HG03196 (cell line): ENCODE results near the gene TMEM100.

Source experiments
- ATAC-seq: cut with Tn5 transposase; IDR thresholded peaks from one replicate; pipeline ENCODE4 v1.9.1; 2021; ENCODE audit not compliant: unreplicated experiment

Gene TMEM100

DNA sequence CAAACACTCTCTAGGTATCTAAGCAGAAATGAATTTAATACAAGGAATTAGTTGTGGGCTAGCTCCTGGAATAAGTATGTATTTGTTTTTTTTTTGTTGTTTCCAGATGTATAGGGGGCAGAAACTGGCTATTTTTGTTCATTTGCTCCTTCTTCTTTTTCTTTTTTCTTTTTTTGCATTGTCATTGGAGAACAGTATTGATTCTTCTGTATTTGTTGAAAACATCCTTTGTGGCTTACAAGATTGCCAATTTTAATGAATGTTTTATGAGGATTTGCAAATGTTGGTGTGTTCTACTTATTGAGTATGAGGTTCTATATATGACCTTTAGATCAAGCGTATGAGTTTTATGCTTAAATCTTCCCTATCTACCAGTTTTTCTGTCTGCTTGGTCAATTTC lies 22.6 kb upstream of the TMEM100 start:
- ATAC-seq, result no peak

DNA sequence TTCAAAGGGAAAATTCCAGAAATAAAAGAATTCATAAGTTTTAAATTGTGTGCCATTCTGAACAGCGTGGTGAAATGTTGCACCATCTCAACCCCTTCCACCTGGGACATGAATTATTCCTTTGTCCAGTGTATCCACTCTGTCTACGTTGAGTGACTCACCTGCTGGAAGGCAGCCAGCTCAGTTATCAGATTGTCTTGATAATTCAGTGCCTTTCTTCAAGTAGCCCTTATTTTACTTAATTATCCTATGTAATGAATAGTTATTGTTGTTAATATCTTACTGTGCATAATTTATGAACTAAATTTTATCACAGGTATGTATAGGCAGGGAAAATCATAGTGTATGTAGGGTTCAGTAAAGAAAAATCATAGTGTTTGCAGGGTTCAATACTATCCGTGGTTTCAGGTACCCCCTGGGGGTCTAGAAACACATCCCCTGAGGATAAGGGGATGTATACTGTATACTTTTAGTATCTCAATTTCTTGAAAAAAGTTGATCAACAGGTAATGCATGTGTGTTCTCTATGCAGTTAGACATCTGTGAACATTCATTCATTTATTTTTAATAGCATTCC lies 20.5 kb upstream of the TMEM100 start:
- peak; percentile 29 for ATAC-seq

DNA sequence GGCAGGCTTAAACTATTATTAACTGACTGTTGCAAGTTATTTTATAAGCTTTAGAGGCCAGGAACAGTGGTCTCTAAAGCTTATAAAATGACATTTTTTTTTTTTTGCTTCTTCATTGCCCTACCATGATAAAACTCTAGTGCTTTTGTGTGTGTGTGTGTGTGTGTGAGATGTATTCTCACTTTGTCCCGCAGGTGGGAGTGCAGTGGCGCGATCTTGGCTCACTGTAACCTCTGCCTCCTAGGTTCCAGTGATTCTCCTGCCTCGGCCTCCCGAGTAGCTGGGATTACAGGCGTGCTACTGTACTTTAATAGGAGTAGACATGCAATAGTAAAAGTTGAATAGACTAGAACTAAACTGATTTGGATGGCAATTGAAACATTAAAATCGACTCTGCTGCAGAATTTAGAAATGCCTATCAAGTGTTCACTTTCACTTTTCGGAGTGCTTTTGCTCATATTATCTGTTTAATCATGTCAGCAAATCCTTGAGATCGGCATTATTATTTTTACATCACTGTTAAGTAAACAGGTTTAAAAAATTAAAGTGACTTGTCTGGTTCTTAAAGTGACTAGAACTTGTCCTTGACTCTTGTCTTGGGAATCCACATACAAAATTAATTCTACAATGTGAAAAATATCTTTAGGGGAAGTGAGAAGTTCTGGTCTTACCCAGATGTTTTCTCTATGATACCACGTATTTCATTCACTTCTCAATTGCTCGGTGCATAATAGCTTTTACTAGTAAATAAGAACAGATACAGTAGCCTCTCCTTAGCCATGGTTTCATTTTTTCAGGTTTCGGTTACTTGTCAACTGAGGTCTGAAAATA lies 19.8 kb upstream of the TMEM100 start:
- ATAC-seq, result peak; percentile 88

DNA sequence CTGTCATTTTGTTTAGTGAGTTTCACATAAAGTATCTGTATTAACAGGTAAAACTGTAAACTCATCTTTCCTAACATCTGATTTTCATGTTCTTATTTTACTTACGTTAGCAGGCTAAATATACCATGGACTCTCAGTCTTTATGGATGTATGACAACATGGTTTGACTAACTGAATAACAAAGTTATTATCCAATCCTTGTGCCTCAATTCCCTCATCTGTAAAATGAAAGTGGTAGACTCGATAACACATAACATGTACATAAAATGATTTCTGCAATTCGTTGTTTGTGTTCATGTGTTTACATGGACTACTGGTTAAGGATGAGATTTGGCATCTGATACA lies 18.7 kb upstream of the TMEM100 start:
- no peak for ATAC-seq

DNA sequence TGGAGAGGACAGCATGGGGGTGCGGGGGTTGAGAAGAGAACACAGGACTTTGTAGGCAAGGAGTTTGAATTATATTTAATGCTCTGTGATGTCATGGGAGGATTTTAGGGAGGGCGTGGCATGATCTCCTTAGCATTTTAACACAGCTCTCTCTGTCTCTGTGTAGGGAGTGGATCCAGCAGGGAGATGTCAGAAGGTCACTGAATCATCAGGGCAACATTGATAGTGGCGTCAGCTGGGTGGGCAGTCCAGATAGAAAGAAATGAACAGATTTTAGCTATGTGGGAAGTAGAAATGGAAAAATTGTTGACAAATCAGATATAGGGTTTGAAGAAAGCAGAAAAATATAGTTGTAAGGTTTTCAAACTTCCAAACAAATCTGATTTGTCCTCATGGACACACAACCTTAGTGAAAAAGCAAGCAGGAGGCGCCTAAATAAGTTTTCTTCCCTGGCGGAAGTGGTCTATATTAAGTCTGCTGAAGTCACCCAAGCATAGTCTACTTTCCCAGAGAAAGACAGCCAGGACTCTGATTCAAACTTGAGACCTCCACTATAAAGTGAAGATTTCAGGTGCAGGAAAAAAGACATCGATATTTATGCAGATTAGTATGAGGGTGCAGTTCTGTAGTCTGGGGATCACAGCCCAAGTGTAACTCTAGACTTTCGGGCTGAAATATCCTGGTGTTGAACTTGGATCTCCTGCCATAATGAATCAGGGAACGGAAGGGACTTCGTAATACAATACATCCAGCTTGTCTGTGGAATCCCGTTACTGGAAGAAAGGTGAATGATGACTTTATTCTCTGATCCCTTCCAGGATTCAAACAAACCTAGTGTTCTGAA lies 18.1 kb upstream of the TMEM100 start:
- no peak for ATAC-seq

DNA sequence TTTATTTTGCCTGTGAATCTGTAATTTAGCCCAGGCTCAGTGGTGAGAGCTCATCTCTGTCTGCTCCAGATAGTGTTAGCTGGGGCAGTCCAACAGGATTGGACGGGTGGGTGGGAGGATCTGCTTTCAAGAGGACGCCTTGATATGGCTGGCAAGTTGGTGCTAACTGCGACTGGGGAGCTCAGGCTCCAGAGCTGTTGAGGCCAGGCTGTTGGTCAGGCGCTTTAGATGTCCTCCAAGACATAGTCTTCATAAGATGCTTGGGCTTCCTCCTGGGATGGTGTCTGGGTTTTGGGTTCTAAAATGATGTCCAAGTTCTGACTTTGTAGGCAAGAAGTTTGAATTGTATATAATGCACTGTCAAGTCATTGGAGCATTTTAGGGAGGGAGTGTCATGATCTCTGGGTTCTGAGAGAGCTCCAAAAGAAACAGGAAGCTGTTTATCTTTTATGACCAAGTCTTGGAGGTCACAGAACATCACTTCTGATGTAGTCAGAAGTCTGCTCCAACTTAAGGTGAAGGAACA lies 15.4 kb upstream of the TMEM100 start:
- no peak for ATAC-seq

DNA sequence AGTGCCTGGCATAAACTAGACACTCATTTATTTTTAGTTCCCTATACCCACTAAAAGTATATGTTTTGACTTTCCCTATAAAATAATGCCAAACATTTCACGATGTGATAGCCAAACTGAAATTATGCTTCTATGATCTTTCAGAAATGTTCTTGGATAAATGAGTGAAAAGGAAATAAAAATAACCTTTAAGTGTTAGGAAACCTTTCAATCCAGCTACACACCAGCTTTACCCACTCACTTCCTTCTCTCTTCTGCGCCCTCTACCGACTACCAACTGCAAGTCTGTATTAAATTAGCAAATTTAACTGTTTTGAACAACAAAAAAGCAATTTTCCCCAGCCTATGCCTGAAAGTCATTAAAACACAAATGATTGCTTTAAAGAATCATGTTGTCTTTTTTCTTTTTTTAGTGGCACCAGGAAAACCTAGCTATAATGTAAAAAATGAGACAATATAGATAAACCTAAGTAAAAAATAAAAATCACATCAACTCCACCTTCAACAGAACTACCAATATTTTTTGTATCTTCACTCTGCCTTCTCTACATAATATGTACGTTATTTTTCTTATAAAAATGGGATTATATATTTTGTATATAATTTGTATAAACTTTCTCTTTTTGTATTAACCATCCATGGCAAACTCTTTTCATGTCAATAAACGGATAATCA lies 13.2 kb upstream of the TMEM100 start:
- ATAC-seq, result no peak

DNA sequence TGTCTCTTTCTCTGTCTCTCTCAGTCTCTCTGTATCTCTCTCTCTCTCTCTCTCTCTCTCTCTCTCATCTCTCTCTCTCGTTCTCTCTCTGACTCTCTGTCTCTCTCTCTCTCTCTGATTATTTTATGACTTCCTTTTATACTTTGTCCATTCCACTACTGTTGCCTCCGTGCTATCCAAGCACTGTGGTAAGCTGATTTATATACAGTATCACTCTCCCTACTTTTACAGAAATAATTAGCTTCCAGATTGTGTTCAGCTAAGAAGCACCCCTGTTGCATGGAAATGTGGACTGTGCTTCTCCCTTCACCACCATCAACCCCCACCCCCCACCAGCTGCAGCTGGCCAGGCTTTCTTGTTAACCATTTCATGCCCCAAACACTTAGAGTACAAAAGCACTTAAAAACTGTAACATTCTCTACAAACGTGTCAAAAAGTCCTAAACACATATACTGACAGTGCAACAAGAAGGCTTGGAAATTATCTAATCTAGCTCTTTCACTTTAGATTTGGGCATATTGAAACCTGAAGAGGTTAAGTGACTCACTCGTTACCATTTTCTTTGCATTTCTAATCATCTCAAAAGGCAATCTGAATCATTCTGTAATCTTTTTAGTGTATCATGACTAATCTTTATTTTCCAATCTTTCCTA lies 11.6 kb upstream of the TMEM100 start:
- no peak for ATAC-seq

DNA sequence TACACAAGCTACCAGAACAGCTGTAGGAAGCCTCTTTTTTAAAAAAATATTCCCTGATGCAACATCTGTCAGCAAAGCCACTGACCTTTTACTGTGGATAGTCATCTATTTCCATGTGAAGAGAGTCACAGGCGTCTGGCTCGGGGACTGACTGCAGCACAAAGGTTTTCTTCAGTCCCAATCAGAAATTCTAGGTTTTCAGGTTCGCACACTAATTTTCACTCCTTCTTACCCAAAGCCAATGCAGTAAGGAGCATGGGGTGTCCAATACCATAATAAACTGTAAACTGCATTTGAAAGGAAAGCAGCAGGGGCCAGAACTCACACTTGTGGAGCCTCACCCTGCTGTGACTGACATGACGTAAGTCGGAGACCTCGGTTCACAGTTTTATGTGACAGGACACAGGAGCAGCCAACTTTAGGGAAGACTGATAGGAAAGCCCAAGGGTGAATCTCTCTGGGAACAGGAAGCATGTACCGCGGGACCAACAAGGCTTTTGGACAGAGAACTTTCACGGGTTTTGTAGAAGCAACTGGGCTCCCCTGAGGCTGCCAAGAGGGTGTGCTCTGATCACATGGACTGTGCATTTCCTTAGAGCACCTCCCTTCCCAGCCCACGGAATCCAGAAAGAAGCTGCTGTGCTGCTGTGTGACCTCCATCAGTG lies 9.1 kb upstream of the TMEM100 start:
- no peak for ATAC-seq

DNA sequence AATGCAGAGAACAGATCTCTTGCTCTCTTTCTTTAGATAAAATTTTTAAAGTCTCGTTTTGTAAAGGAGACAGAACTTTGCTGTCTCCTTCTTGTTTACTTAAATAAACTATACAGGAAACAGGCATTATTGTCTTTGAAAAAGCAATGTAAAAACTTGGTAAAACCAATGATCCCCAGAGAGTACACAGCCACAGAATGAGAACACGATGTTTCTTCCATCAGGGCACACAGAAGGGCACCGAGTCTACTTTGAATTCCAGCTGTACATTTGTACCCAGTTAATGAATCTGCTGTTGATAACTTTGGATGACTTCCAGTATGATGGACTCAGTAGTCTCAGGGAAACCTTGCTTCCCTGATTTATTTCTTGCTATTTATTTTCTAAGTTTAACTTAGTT lies 8.1 kb upstream of the TMEM100 start:
- ATAC-seq, result no peak

DNA sequence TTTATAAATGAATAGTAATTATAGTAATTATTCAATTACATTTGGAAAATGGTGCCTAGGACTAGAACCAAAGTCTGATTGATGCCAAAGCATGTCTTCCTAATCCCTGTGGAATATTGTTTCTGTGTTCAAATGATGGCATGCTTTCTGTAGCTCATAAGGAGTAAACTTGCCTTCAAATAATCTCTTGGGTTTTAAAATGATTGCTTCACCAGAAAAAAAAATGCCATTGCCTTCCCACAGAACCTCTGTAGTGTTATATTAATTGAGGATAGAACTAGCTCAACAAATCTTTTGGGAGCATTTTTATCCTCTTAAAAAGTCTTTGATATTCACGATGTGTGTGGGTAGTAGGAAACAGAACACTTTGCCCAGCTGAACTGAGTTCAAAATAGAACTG lies 7.7 kb upstream of the TMEM100 start:
- ATAC-seq, result no peak

DNA sequence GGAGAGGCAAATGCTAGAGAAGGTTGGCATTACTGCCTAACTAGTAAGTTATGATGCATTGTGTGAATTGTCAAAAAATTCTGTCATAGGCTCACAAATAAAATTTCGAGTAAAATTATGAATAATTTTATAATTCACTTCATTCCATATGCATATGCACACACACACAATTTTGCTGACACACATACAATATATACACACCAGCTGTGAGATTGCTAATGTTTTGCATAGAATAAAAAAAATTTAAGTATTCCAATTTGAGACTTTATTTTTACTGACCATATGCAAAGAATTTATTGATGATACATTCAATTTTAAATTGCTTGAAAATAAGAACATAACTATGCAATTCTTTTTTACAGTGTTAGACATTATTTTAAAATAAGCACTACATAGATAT lies 6.8 kb upstream of the TMEM100 start:
- ATAC-seq, result no peak

DNA sequence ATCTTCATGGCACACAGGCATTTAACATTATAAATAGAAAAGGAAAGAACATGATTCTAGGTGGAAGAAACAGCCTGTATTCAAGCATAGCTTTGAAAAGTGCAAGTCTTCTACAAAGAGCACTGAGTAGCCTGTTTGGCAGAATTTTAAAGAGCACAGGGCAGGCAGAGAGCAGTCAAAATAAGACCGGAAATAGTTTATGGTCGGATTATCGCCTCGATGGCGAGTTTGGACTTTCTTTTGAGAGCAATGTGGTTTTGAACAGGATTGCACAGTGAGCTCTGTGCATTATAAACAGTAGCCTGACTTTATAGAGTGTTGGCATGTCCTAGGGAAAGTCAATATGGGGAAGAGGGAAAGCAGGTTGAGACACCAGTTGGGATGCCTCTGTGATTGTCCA lies 6.2 kb upstream of the TMEM100 start:
- no peak for ATAC-seq

DNA sequence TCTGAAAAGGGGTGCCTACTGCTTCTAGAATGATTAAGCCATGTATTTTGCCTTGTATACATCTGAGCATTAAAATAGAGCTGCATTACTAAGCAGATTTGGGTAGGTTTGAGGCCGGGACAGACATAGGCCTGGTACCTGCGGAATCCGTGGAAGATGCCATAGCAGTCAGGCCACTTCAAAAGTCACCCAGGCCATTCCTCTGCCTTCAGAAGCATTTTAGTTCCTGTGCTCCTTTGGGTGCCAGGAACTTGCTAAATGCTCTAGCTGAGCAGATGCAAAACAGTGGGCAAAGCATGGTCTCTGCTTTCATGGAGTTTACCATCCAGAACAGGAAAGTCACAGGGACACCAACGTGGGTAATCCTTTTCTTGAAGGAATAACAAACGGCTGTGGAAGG lies 5.7 kb upstream of the TMEM100 start:
- ATAC-seq, result no peak

DNA sequence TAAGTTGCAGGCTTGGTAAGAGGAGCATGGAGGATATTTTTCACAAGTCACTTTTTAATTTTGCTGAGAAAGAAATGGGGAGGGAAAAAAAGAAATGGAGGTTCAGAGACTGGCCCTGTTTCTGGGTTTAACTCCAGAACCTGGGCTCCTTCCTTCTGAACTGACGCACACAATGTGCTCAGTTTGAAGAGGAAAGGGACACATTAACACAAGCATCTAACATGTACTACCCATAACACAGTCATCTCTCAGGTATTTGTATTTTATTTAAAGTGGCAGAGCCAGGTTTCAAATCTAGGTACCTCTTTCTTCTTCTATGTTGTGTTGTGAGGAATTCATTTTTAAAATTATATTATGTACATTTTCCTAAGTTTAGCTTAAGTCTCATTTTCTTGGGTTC lies 5.3 kb upstream of the TMEM100 start:
- no peak for ATAC-seq

DNA sequence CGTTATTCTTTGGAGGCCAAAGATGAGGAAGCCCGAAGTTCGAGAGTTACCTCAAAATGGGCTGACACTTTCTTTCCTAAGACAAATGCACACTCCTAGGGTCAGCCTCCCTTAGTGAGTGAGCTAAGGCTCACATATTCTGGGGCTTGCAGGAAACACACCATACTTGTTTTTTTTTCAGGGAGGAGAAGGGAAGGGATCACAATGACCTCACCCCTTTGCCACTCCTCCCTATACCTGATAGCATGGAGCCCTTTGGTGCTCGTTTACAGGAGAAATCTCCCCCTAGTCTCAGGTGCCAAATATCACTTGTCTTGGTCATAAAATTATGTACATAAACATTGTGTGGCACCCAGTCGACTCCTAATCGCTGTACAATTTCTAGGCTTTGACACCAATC lies 4.6 kb upstream of the TMEM100 start:
- ATAC-seq, result no peak

DNA sequence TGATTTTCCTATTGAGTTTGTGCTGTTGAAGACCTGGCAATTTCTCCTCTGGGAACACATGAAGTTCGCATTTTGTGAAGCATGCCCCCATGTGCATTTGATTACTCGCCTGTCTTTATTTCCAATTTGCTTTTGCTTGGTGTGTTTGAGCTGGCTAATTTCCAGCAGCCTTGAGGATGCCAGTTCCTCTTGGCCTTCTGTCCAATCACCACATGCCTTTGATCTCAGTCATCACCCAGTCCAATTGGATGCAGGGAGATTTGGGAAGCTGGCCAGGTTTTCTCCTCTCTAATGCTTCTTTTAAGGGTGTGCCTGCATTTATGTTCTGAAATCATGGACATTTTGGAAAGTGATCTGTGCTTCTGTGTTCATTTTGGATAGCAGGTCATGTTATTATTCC lies 3.8 kb upstream of the TMEM100 start:
- no peak for ATAC-seq

DNA sequence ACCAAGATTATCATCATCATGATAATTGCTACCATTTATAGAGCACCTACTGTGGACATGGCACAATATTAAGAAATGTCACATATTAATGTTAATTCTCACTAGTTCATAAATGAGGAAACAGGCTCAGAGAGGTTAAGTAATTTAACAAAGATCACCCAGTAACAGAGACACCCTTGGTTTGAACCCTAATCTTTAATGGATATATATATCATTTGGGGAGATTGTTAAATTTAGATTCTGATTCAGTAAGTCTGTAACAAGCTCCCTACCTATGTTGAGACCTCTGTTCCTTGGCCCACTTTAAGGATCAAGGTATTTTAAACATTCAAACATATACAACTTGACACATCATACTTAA lies 804 bp upstream of the TMEM100 start:
- ATAC-seq, result no peak

DNA sequence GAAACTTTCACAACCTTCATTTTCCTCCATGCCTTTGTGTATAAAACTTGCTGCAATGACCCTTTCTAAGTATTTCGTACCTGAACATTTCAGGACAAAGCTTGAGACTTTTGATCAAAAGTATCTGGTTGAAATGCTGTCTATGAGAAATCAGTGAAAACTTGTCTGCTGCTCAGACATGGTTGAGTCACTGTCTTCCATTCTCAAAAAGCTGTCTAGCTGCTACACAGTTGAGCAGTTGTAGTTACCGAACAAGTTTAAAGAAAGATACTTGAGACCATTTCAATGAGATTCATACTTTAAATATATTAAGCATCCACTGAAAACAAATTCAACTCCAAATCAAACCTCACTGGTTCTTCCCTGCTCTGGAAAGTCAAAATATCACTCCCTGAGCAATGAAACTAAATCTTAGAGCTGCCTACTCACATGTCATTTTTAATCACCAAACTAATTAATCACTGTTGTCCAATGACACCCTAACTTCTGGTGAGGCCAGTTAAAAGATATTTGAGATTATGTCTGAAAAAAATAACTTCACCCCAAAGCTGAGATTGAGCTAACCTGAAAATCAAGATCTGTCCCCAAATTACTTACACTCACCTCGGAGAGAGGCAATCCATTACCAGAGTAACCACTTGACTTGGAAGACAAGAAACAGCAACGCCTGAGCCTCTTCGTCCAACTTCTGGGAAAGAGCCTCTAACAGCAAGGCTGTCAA lies 488 bp downstream of the TMEM100 start:
- ATAC-seq, result no peak
